Measurements from ENCODE around the gene MAL. TPM values are rescaled to one million over a fixed set of nuclear protein-coding genes. Genes with fewer than 3 reads are reported as not detected.

Gene MAL
- total and polyA plus RNA-seq, 5 donors, result 4.5 to 15.5 (median 10.0) TPM

DNA sequence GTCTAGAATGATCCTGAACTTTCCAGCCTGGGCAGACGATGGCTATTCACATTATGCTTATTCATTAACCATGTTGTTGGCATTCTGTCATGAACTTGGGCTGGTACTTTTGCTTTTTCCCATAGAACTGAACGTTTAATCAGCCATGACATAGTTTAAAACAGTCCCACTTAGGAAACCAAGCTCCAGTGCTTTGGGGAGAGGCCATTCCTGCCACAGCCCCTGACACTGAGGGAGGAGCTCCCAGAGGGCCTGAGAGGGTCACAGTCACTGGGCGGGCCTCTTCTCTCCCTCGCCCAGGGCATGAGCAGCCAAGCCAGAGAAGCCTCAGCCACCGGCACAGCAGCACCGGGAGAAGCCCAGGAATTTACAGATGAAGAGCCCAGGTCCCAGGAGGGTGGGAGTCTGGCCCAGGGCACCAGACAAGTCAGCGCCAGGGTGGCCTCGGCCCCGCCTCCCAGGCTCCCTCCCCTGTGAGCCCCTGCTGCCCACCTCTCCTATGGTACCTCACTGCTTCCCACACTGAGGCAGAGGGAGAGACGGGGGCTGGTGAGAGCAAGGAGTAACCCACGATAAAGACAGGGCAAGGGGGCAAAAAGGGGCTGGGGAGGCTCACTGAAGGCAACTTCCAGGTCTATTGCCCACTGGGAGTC is 33.6 kb downstream of the MAL start:
- Histone ChIP-seq H3K9me3 (ENCODE audit: control insufficient read depth, low read length) (no peaks in the 10 kb centered on the region), H3K27me3 (ENCODE audit: control insufficient read depth, insufficient read depth) (no peaks in the 10 kb centered on the region), H3K27ac (ENCODE audit: low read length) (no peak overlapping the region), H3K4me1 (ENCODE audit: control insufficient read depth, insufficient read depth, low read length) (no peaks in the 10 kb centered on the region), H3K4me3 (ENCODE audit: low read length) (no peak overlapping the region)
- no peak for DNase-seq
- intact Hi-C loops (cut with DNase I), result no loop called here
- 58% methylated on average over 11 of the region's 11 CpGs for WGBS
- no peak for ATAC-seq

DNA sequence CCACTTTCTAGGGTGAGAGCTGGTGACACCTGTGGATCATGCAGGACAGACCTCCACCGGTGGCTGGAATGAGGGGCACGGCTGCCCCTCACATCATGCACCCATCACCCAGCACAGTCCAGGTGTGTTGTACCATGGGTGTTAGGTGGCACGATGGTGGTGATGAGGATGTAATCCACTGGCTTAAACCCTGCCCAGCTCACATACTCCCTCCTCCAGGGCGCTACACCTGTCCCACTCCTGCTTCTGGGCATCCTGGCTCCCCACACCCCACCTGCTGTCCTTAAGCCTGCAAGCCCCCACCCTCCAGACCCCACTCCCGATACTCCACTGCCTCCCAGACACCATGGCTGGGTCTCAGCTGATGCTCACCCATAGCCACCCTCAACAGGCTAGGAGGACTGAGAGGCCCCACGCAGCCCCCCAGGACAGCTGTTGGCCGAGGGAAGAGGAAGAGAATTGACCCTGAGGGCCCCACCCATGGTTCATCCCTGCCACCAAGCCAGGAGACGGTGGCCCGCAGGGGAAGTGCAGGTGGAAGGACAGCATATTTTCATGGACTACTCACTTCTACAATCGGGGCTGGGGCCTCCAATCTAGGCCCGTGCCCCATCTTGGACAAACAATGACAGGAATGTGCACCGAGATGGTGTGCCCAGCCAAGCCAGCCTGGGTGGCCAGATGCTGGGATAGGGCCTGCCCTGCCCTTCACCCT is 34.3 kb downstream of the MAL start:
- WGBS, result 82% methylated on average over 12 of the region's 12 CpGs
- H3K4me1 ChIP-seq (ENCODE audit: control insufficient read depth, insufficient read depth, low read length), result no peaks in the 10 kb centered on the region

DNA sequence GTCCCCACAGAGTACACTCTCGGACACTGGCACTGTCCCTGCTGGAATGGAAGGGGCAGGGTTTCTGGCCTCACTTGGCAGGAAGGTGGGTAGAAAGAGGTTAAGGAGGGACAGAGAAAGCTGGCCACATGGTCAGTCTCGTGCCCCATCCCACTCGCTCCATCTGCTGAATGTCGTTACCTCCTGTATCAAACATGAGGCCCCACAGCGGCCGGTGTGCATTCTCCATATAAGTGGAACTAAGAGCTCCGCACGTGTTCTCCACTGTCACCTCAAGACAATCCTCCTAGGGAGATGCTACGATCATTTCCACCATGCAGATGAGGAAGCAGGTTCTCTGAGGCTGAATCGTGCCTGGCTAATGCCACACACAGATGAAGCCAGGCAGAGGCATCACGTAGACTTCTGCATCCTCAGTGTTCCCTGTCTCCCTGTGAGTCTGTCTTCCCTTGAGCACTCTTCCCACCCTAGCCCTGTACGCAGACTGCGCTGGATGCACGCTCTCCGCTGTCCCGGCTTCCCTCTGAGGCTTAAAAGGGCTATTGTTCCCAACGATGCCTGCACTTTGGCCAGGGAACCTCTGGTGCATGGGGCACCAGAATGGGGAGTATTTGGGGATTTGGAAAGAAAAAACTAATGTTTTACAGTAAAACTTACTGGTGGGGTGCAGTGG is 35.1 kb downstream of the MAL start:
- Histone ChIP-seq H3K27ac (ENCODE audit: low read length) (no peak overlapping the region), H3K4me3 (ENCODE audit: low read length) (no peak overlapping the region), H3K4me1 (ENCODE audit: control insufficient read depth, insufficient read depth, low read length) (no peaks in the 10 kb centered on the region), H3K9me3 (ENCODE audit: control insufficient read depth, low read length) (no peaks in the 10 kb centered on the region), H3K27me3 (ENCODE audit: control insufficient read depth, insufficient read depth) (no peaks in the 10 kb centered on the region)
- WGBS, result 73% methylated on average over 17 of the region's 17 CpGs
- intact Hi-C loops (cut with DNase I), result no loop called here
- ATAC-seq, result no peak
- DNase-seq, result no peak

More for the DNA sequence above, 34.3 kb downstream of the MAL start:
- intact Hi-C loops (cut with DNase I), result no loop called here
- no peak overlapping the region for H3K27ac ChIP-seq (ENCODE audit: low read length)
- no peak overlapping the region for H3K4me3 ChIP-seq (ENCODE audit: low read length)
- ATAC-seq, result no peak
- no peaks in the 10 kb centered on the region for H3K9me3 ChIP-seq (ENCODE audit: control insufficient read depth, low read length)
- DNase-seq, result no peak
- H3K27me3 ChIP-seq (ENCODE audit: control insufficient read depth, insufficient read depth), result no peaks in the 10 kb centered on the region

DNA sequence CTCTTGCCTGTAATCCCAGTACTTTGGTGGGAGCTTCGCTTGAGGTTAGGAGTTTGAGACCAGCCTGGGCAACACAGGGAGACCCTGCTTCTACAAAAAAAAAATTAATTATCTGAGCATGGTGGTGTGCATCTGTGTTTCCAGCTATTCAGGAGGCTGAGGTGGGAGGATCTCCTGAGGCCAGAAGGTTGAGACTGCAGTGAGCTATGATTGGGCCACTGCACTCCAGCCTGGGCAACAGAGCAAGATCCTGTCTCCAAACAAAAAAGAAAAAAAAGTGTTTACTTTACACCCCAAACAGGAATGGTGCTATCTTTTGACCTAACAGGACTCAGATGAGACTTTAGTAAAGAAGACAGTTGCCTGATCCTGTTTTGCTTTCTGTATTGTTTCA is 35.6 kb downstream of the MAL start:
- WGBS, result 84% methylated on average over 1 of the region's 1 CpG
- no peak overlapping the region for H3K4me3 ChIP-seq (ENCODE audit: low read length)

DNA sequence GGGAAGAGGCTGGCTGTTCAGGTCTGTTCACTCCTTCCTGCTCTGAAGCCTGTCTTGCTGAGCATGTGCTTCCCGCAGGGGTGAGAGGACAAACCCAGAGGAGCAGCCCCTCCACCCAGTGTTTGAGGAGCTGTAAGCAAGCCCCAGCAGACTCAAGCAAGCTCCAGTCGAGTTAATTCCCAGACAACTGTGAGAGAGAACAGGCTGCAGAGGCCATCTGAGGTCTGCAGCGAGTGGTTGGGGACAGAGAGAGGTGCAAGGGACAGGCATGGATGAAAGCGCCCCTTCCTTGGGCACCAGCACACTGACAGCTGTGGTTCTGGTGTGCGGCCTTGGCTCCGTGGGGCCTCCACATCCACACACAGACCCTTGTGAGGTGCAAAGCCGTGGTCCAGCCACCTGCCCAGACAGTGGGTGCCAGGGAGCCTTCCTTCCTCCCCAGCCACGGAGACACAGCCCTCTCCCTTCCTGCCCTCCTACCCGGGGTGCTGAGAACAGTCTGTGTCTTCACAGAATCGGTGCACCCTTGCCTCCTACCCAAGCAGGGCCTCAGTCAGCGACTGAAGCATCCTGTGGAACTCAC is 36.2 kb downstream of the MAL start:
- Histone ChIP-seq H3K27me3 (ENCODE audit: control insufficient read depth, insufficient read depth) (no peaks in the 10 kb centered on the region), H3K27ac (ENCODE audit: low read length) (no peak overlapping the region), H3K4me1 (ENCODE audit: control insufficient read depth, insufficient read depth, low read length) (no peaks in the 10 kb centered on the region), H3K9me3 (ENCODE audit: control insufficient read depth, low read length) (no peaks in the 10 kb centered on the region), H3K4me3 (ENCODE audit: low read length) (no peak overlapping the region)
- no peak for ATAC-seq
- intact Hi-C loops (cut with DNase I), result no loop called here
- WGBS, result 58% methylated on average over 11 of the region's 11 CpGs
- DNase-seq, result no peak

More for the DNA sequence above, 35.6 kb downstream of the MAL start:
- Histone ChIP-seq H3K27ac (ENCODE audit: low read length) (no peak overlapping the region), H3K4me1 (ENCODE audit: control insufficient read depth, insufficient read depth, low read length) (no peaks in the 10 kb centered on the region), H3K9me3 (ENCODE audit: control insufficient read depth, low read length) (no peaks in the 10 kb centered on the region), H3K27me3 (ENCODE audit: control insufficient read depth, insufficient read depth) (no peaks in the 10 kb centered on the region)
- intact Hi-C loops (cut with DNase I), result no loop called here
- no peak for DNase-seq
- no peak for ATAC-seq

DNA sequence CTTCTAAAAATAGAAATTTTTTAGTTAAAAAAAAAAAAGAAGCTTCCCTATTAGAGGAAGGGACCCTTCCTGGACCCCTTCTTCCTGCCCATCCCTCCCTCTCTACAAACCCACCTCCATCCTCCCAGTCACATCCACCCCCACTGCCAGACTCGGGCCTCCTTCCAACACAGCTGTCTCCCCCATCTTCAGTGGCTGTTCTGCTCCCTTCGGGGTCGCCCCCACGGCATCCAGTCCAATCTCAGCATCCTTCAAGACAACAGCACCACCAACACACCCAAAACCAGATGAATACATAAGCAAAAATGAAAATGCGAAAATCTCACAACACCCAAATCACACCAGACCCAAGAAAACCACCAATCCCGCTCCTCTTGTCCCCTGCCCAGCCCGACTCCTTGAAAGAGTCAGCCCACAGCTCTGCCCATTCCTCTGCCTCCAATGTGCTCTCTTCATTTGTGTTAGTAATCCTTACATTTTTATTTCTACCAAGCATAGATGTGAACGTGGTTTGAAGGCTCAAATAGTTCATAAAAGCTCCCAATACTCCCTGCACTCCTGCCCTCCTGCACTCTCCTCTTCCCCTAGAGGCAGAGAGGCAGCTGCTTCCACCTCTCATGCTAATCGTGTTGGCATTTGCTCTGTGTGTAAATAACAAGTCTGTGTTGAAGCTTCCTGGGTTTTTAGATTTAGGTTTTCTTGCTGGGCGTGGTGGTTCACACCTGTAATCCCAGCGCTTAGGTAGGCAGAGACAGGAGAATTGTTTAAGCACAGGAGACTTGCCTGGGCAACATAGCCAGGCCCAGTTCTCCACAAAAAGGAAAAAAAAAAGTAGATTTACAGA is 37.0 kb downstream of the MAL start:
- intact Hi-C loops (cut with DNase I), result no loop called here
- ATAC-seq (no peak), DNase-seq (no peak)
- Histone ChIP-seq H3K27me3 (ENCODE audit: control insufficient read depth, insufficient read depth) (no peaks in the 10 kb centered on the region), H3K27ac (ENCODE audit: low read length) (no peak overlapping the region), H3K9me3 (ENCODE audit: control insufficient read depth, low read length) (no peaks in the 10 kb centered on the region), H3K4me1 (ENCODE audit: control insufficient read depth, insufficient read depth, low read length) (no peaks in the 10 kb centered on the region), H3K4me3 (ENCODE audit: low read length) (no peak overlapping the region)
- WGBS, result 66% methylated on average over 11 of the region's 11 CpGs

DNA sequence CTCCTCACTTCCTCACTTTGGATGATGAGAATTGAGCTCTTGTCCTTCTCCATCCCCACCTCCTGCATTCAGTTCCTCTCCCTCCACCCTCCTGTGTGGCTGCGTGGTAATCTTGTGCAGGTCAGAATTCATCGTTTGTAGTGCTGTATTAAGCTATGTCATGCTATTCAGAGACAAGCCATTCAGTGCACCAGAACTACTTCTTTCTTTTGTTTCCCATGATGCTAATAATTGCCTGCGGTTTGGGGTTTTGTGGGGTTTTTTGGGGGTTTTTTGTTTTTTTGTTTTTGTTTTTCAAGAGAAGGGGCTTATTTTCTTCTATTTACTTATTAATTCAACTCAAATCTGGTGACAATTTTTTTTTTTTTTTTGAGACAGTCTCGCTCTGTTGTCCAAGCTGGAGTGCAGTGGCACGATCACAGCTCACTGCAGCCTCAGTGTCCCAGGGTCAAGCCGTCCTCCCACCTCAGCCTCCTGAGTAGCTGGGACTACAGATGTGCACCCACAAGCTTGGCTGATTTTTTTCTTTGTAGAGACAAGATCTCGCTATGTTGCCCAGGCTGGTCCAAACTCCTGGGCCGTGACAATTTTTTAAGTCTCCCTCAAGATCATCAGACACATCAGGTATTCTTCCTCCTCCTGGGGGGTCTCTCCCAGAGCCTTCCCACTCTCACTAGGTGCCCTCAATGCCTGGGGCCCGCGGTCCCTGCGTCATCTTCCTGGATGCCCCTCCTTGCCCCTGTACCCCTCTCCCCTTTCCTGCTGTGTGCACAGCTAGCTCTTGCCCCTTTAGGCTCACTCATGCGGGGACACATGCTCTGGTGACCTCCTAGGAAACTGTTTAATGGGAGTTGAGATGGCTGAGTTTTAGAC is 37.8 kb downstream of the MAL start:
- ATAC-seq, result no peak
- Histone ChIP-seq H3K4me1 (ENCODE audit: control insufficient read depth, insufficient read depth, low read length) (no peaks in the 10 kb centered on the region), H3K4me3 (ENCODE audit: low read length) (no peak overlapping the region), H3K27ac (ENCODE audit: low read length) (no peak overlapping the region), H3K9me3 (ENCODE audit: control insufficient read depth, low read length) (no peaks in the 10 kb centered on the region), H3K27me3 (ENCODE audit: control insufficient read depth, insufficient read depth) (no peaks in the 10 kb centered on the region)
- no peak for DNase-seq
- whole genome bisulfite sequencing, result 76% methylated on average over 12 of the region's 12 CpGs
- intact Hi-C loops (cut with DNase I), result no loop called here

DNA sequence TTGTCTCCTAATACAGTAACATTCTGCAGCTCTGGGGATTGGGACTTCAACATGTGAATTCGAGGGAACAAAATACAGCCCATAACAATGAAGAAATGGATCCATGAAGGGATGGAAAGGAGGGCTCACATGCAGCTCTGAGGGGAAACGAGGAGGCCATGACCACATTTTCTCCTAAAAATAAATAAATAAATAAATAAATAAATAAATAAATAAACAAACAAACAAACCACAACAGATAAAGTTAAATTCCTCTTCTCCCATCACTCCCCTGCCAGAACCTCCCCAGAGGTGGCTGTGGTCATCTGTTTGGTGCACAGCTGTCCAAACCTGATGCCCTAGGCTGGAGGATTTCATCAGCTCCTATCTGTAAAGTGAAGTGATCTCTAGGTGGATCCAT is 42.7 kb downstream of the MAL start:
- Histone ChIP-seq H3K27ac (ENCODE audit: low read length) (no peak overlapping the region), H3K27me3 (ENCODE audit: control insufficient read depth, insufficient read depth) (no peaks in the 10 kb centered on the region), H3K4me3 (ENCODE audit: low read length) (no peak overlapping the region), H3K4me1 (ENCODE audit: control insufficient read depth, insufficient read depth, low read length) (no peaks in the 10 kb centered on the region), H3K9me3 (ENCODE audit: control insufficient read depth, low read length) (no peaks in the 10 kb centered on the region)
- intact Hi-C loops (cut with DNase I), result no loop called here
- WGBS, result 72% methylated on average over 2 of the region's 2 CpGs
- DNase-seq, result no peak
- ATAC-seq, result no peak

DNA sequence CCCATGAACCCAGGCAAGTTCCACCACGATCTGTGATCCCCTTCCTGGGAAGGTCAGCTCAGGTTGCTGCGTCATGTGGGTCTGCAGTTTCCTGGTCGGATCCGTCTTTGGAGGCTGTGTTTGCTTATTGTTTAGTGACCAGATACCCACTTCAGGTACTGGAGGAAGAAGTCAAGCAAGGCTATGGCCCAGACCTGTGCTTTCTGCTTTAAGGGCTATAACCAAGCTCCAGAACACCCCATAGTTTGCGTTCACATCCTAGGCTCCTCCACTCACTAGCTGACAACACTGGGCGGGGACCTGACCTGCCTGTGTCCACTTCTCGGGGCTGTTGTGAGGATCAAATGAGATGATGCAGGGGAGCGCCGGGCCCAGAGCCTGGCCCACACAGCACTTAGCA is 44.0 kb downstream of the MAL start:
- Histone ChIP-seq H3K4me1 (ENCODE audit: control insufficient read depth, insufficient read depth, low read length) (no peaks in the 10 kb centered on the region), H3K4me3 (ENCODE audit: low read length) (no peak overlapping the region), H3K9me3 (ENCODE audit: control insufficient read depth, low read length) (no peaks in the 10 kb centered on the region), H3K27ac (ENCODE audit: low read length) (no peak overlapping the region), H3K27me3 (ENCODE audit: control insufficient read depth, insufficient read depth) (no peaks in the 10 kb centered on the region)
- WGBS, result 76% methylated on average over 9 of the region's 9 CpGs
- intact Hi-C loops (cut with DNase I), result no loop called here
- DNase-seq (no peak), ATAC-seq (no peak)

DNA sequence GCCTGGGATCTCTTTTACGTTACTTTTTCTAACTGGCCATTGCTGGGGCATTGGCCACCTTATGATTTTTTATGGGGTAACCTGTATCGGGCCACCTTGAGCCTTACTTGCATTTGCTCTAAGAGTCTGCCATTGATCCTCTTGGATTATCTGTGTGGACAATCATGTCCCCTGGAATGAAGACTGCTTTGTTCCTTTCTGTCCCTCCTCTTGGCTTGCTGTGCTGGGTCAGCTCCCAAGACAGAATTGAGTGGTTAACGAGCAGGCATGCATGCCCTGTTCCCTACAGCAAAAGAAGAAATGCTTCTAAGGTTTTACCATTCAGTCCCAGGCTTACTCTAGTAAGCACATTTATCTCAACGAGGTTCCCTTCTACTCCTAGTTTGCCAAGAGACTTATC is 46.3 kb downstream of the MAL start:
- Histone ChIP-seq H3K9me3 (ENCODE audit: control insufficient read depth, low read length) (no peaks in the 10 kb centered on the region), H3K27ac (ENCODE audit: low read length) (no peak overlapping the region), H3K4me3 (ENCODE audit: low read length) (no peak overlapping the region), H3K27me3 (ENCODE audit: control insufficient read depth, insufficient read depth) (no peaks in the 10 kb centered on the region), H3K4me1 (ENCODE audit: control insufficient read depth, insufficient read depth, low read length) (no peaks in the 10 kb centered on the region)
- intact Hi-C loops (cut with DNase I), result no loop called here
- DNase-seq, result no peak
- no peak for ATAC-seq
- WGBS, result 76% methylated on average over 4 of the region's 4 CpGs
